ENCODE data around the gene COL8A2. TPM values are rescaled to one million over a fixed set of nuclear protein-coding genes. Genes with fewer than 3 reads are reported as not detected.

COL8A2 gene
- total RNA-seq, 1 experiment from 2014 or later, result not detected

- intact Hi-C loops (cut with micrococcal nuclease), result no loop called here
- ChIA-PET POLR2A (interaction anchor here (0.6 to 1.3 kb wide), 5 partner anchors 12 to 78 kb away, joined by 3 to 4 read pairs (median 3); partner anchors contain the start of gene TRAPPC3), CTCF (interaction anchor here (0.7 to 1.7 kb wide), 4 partner anchors 9 to 31 kb away, joined by 3 to 5 read pairs (median 4); no protein-coding TSS in a partner anchor)
- no peak overlapping the region for H3K4me3 Mint-ChIP-seq (ENCODE audit: unreplicated experiment)
- DNase-seq (ENCODE audit: unreplicated experiment), result no peak
- no peaks in the 10 kb centered on the region for H3K36me3 Mint-ChIP-seq (ENCODE audit: insufficient read depth, unreplicated experiment)
- no peaks in the 10 kb centered on the region for H3K4me1 Mint-ChIP-seq (ENCODE audit: insufficient read depth, unreplicated experiment)
- H3K27me3 Mint-ChIP-seq (ENCODE audit: insufficient read depth, unreplicated experiment), result peaks cover 8% of the 10 kb centered on the region
- TF ChIP-seq CTCF (IDR thresholded peaks at IDR 0.05; ENCODE audit: unreplicated experiment), result no peak
- no TSS peak for BruUV-seq (replicated peaks)
- H3K9me3 Mint-ChIP-seq (ENCODE audit: unreplicated experiment), result no peaks in the 10 kb centered on the region
- H3K27ac Mint-ChIP-seq (ENCODE audit: low read depth, unreplicated experiment), result no peak overlapping the region
These were observed 6.4 kb downstream of the COL8A2 start for GRCh38 chr1:36118447-36119204.

- ChIA-PET POLR2A (no interaction called here), CTCF (interaction anchor here (0.8 to 1.3 kb wide), 3 partner anchors 18 to 101 kb away, joined by 3 to 4 read pairs (median 3); no protein-coding TSS in a partner anchor)
- no peak for TF ChIP-seq CTCF (IDR thresholded peaks at IDR 0.05; ENCODE audit: unreplicated experiment)
These were observed 8.1 kb downstream of the COL8A2 start for GRCh38 chr1:36116901-36117300.

GRCh38 chr1:36115931-36116330 is 9.1 kb downstream of the COL8A2 start:
- ChIA-PET POLR2A (no interaction called here), CTCF (interaction anchor here (0.6 to 2.0 kb wide), 4 partner anchors 9 to 136 kb away, joined by 3 to 5 read pairs (median 4); no protein-coding TSS in a partner anchor)
- H3K27ac Mint-ChIP-seq (ENCODE audit: low read depth, unreplicated experiment), result no peak overlapping the region
- no peak for TF ChIP-seq CTCF (IDR thresholded peaks at IDR 0.05; ENCODE audit: unreplicated experiment)
- intact Hi-C loops (cut with micrococcal nuclease), result no loop called here
- no peaks in the 10 kb centered on the region for H3K27me3 Mint-ChIP-seq (ENCODE audit: insufficient read depth, unreplicated experiment)
- H3K9me3 Mint-ChIP-seq (ENCODE audit: unreplicated experiment), result no peaks in the 10 kb centered on the region
- no TSS peak for BruUV-seq (replicated peaks)
- DNase-seq (ENCODE audit: unreplicated experiment), result no peak
- no peaks in the 10 kb centered on the region for H3K36me3 Mint-ChIP-seq (ENCODE audit: insufficient read depth, unreplicated experiment)
- H3K4me1 Mint-ChIP-seq (ENCODE audit: insufficient read depth, unreplicated experiment), result no peaks in the 10 kb centered on the region
- no peak overlapping the region for H3K4me3 Mint-ChIP-seq (ENCODE audit: unreplicated experiment)

More at GRCh38 chr1:36116901-36117300, 8.1 kb downstream of the COL8A2 start:
- Mint-ChIP-seq H3K4me1 (ENCODE audit: insufficient read depth, unreplicated experiment) (no peaks in the 10 kb centered on the region), H3K4me3 (ENCODE audit: unreplicated experiment) (no peak overlapping the region), H3K27me3 (ENCODE audit: insufficient read depth, unreplicated experiment) (no peaks in the 10 kb centered on the region), H3K27ac (ENCODE audit: low read depth, unreplicated experiment) (no peak overlapping the region), H3K36me3 (ENCODE audit: insufficient read depth, unreplicated experiment) (no peaks in the 10 kb centered on the region), H3K9me3 (ENCODE audit: unreplicated experiment) (no peaks in the 10 kb centered on the region)
- no TSS peak for BruUV-seq (replicated peaks)
- intact Hi-C loops (cut with micrococcal nuclease), result no loop called here
- DNase-seq (ENCODE audit: unreplicated experiment), result no peak

GRCh38 chr1:36115200-36115669 is 9.8 kb downstream of the COL8A2 start:
- H3K9me3 Mint-ChIP-seq (ENCODE audit: unreplicated experiment), result no peaks in the 10 kb centered on the region
- no peaks in the 10 kb centered on the region for H3K4me1 Mint-ChIP-seq (ENCODE audit: insufficient read depth, unreplicated experiment)
- ChIA-PET CTCF (interaction anchor here (0.7 to 2.0 kb wide), 3 partner anchors 15 to 72 kb away, joined by 3 to 5 read pairs (median 3); no protein-coding TSS in a partner anchor), POLR2A (no interaction called here)
- TF ChIP-seq CTCF (IDR thresholded peaks at IDR 0.05; ENCODE audit: unreplicated experiment), result no peak
- H3K36me3 Mint-ChIP-seq (ENCODE audit: insufficient read depth, unreplicated experiment), result no peaks in the 10 kb centered on the region
- no TSS peak for BruUV-seq (replicated peaks)
- DNase-seq (ENCODE audit: unreplicated experiment), result no peak
- no peaks in the 10 kb centered on the region for H3K27me3 Mint-ChIP-seq (ENCODE audit: insufficient read depth, unreplicated experiment)
- no peak overlapping the region for H3K27ac Mint-ChIP-seq (ENCODE audit: low read depth, unreplicated experiment)
- intact Hi-C loops (cut with micrococcal nuclease), result no loop called here
- no peak overlapping the region for H3K4me3 Mint-ChIP-seq (ENCODE audit: unreplicated experiment)
